A673 (cell line): Measurements from ENCODE around the gene TRIM39. TPM values are rescaled to one million over a fixed set of nuclear protein-coding genes. Genes with fewer than 3 reads are reported as not detected.

Source experiments
- BruUV-seq: library from RNA; stranded (reverse); fragments of 400-500 nt; replicated peaks from 2 replicates; lab custom pipeline; 2021; lab: Mats Ljungman, UMichigan
- CTCF ChIA-PET: fragments of 300-600 bp; sonication (Branson Sonifier 250); formaldehyde crosslinking; loops from one replicate; lab custom pipeline; 2022; ENCODE audit warnings: antibody characterized with exemption; lab: Charles Lee
- POLR2A ChIA-PET: fragments of 300-600 bp; sonication (Branson Sonifier 250); formaldehyde crosslinking; loops from one replicate; lab custom pipeline; 2022; ENCODE audit warnings: antibody characterized with exemption; ENCODE audit not compliant: low non-redundant PET; lab: Charles Lee
- DNase-seq: peaks from one replicate; pipeline ENCODE4 v3.0.0-alpha.2; 2015; ENCODE audit warnings: low spot score
- H3K27ac ChIP-seq: fragments of 200-600 bp; sonication (generic); 2 replicates; pipeline ENCODE4 v1.5.1; 2016; ENCODE audit warnings: mixed run types, low read depth, mild to moderate bottlenecking, mixed read lengths, antibody characterized with exemption, low read length; ENCODE audit not compliant: poor library complexity, severe bottlenecking
- H3K27me3 ChIP-seq: fragments of 200-600 bp; sonication (generic); replicated peaks from 2 replicates; pipeline ENCODE4 v1.6.1; 2017; ENCODE audit warnings: mixed run types, low read depth, mild to moderate bottlenecking, mixed read lengths, antibody characterized with exemption, low read length; ENCODE audit not compliant: insufficient read depth, poor library complexity
- H3K36me3 ChIP-seq: fragments of 200-600 bp; sonication (generic); 2 replicates; pipeline ENCODE4 v1.6.1; 2016; ENCODE audit warnings: mixed run types, mild to moderate bottlenecking, mixed read lengths, antibody characterized with exemption, low read length; ENCODE audit not compliant: insufficient read depth, poor library complexity, severe bottlenecking
- H3K4me1 ChIP-seq: fragments of 200-600 bp; sonication (generic); 2 replicates; pipeline ENCODE4 v1.6.1; 2017; ENCODE audit warnings: mixed run types, mild to moderate bottlenecking, mixed read lengths, antibody characterized with exemption, low read length; ENCODE audit not compliant: insufficient read depth, poor library complexity, severe bottlenecking
- H3K4me3 ChIP-seq: fragments of 200-600 bp; sonication (generic); 2 replicates; pipeline ENCODE4 v1.5.1; 2016; ENCODE audit warnings: low read depth, mixed run types, mild to moderate bottlenecking, mixed read lengths, low read length; ENCODE audit not compliant: poor library complexity, severe bottlenecking
- H3K9me3 ChIP-seq: fragments of 200-600 bp; sonication (generic); 2 replicates; pipeline ENCODE4 v1.6.1; 2016; ENCODE audit warnings: mixed run types, low read depth, mild to moderate bottlenecking, mixed read lengths, antibody characterized with exemption, low read length; ENCODE audit not compliant: poor library complexity, severe bottlenecking
- CTCF ChIP-seq: fragments of 300-800, 200-600 bp; sonication (generic); conservative IDR thresholded peaks from 2 replicates; pipeline ENCODE4 v1.5.1; 2017; ENCODE audit warnings: low read depth, mild to moderate bottlenecking, antibody characterized with exemption, low read length, moderate library complexity, mixed read lengths
- EZH2 ChIP-seq: fragments of 200-600 bp; sonication (generic); IDR thresholded peaks from 2 replicates; pipeline ENCODE4 v1.6.1; 2017; ENCODE audit warnings: borderline replicate concordance, low read depth, mild to moderate bottlenecking, mixed read lengths, antibody characterized with exemption, low read length; ENCODE audit not compliant: poor library complexity, severe bottlenecking
- intact Hi-C: fragments of 100-400 bp; cut with micrococcal nuclease; formaldehyde crosslinking; loops from one replicate; pipeline ENCODE4 v1.10.0; 2022; ENCODE audit not compliant: unreplicated experiment
- total RNA-seq: library from RNA; stranded (reverse); gene quantifications from 2 replicates; pipeline ENCODE4 v1.2.3, GENCODE V29; 2021

Gene TRIM39
- total RNA-seq, 1 experiment from 2014 or later = 14.3 TPM

- ChIA-PET CTCF (no interaction called here), POLR2A (no interaction called here)
- Histone ChIP-seq H3K36me3 (peaks cover 19% of the 10 kb centered on the region), H3K9me3 (no peaks in the 10 kb centered on the region), H3K4me3 (no peak overlapping the region), H3K27me3 (no peaks in the 10 kb centered on the region), H3K27ac (no peak overlapping the region), H3K4me1 (peaks cover 11% of the 10 kb centered on the region)
- DNase-seq = no peak
- TF ChIP-seq EZH2 = no peak
- TF ChIP-seq CTCF = no peak
- no TSS peak for BruUV-seq
- intact Hi-C loops = loop anchor here (10.0 kb wide), 1 partner anchor 115 kb away; the partner anchor contains the start of gene TRIM26
Measured at GRCh38 chr6:30329331-30329730, 2.6 kb downstream of the TRIM39 start.

DNA sequence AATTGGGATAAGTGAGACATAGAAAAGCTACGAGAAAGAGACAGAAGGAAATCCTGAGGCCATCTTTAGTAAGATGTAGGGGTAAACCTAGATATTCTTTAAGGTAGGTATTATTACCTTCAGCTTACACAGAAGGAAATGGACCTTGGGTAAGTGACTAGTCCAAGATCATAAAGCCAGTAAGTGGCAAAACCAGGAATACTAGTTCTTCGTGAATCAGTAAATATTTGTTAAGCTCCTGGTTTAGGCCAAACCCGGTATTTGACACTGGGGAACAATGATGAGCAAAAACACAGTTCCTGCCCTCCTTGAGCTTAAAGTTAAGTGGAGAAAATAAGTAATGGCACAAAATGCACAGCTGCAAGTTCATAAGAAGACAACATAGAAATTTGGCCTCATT, 5.3 kb downstream of the TRIM39 start:
- Histone ChIP-seq H3K4me3 (no peak overlapping the region), H3K36me3 (peaks cover 34% of the 10 kb centered on the region), H3K4me1 (peaks cover 5% of the 10 kb centered on the region), H3K27ac (no peak overlapping the region), H3K9me3 (no peaks in the 10 kb centered on the region), H3K27me3 (no peaks in the 10 kb centered on the region)
- CTCF ChIA-PET = no interaction called here
- no TSS peak for BruUV-seq
- intact Hi-C loops = no loop called here
- POLR2A ChIA-PET = no interaction called here
- DNase-seq = no peak
- TF ChIP-seq EZH2 (no peak), CTCF (no peak)

DNA sequence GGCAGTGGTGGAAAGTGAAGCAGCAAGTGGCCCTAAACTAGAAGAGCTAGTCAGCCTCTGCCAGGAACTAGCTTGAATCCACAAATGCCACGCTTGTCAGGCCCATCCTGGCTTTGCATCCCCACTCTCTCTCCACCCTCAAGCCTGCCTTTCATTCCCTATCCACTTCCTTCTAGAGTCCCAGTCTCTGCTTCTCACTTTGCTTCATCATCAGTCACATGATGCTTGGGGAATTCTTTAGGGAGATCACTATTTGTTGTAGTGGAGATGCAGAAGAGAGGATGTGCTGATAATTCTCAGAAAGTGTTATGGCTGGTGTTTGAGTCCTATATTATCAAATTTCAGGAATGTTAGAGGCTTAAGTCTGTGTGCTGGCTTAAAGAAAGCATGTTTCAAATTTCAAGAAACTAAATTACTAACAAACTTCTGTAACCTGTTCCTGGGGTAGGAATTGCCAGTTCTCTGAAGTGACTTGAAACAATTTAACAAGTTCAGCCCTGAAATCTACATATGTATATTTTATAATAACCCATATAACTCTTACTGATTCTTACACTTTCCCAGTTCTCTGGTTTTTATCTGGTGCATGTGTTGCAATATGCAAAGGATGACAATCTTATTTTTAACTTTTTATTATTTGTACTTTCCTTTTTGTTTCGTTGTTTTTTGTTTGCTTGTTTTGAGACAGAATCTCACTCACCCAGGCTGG, 7.5 kb downstream of the TRIM39 start:
- H3K36me3 ChIP-seq = peaks cover 38% of the 10 kb centered on the region

More for the DNA sequence above, 7.5 kb downstream of the TRIM39 start:
- Histone ChIP-seq H3K27me3 (no peaks in the 10 kb centered on the region), H3K9me3 (no peaks in the 10 kb centered on the region), H3K4me3 (no peak overlapping the region), H3K27ac (no peak overlapping the region), H3K4me1 (no peaks in the 10 kb centered on the region)
- ChIA-PET POLR2A (no interaction called here), CTCF (no interaction called here)
- intact Hi-C loops = no loop called here
- TF ChIP-seq CTCF = no peak
- TF ChIP-seq EZH2 = no peak
- DNase-seq = no peak
- BruUV-seq = no TSS peak
